Retinal pigment epithelial cell (primary cell): ENCODE results near the gene ARL4A.
"Not testable (repeated sequence)": the region's sequence is repeated elsewhere in the genome, so short reads cannot be mapped to it uniquely, and the experiment has no call there.

Source experiments
- DNase-seq: peaks from one replicate; pipeline ENCODE4 v3.0.0-alpha.2; 2010; ENCODE audit warnings: low read depth
- H3K4me3 ChIP-seq: 2 replicates; pipeline ENCODE4 v1.5.1; 2011; ENCODE audit warnings: mild to moderate bottlenecking, low read length, control low read depth, moderate library complexity
- CTCF ChIP-seq: conservative IDR thresholded peaks from 2 replicates; pipeline ENCODE4 v1.5.1; 2011; ENCODE audit warnings: low read depth, low read length, control low read depth, inconsistent platforms

Gene ARL4A

GRCh38 chr7:12670743-12671520 lies 16.5 kb upstream of the ARL4A start:
- no peak for TF ChIP-seq CTCF
- no peak overlapping the region for H3K4me3 ChIP-seq
- DNase-seq = no peak

GRCh38 chr7:12673436-12673835 lies 14.0 kb upstream of the ARL4A start:
- not testable (repeated sequence) for DNase-seq, H3K4me3 ChIP-seq

GRCh38 chr7:12674053-12674452 lies 13.4 kb upstream of the ARL4A start:
- no peak for DNase-seq
- TF ChIP-seq CTCF = no peak
- no peak overlapping the region for H3K4me3 ChIP-seq

- TF ChIP-seq CTCF = peak; percentile 41
Measured at GRCh38 chr7:12674861-12675260, 12.6 kb upstream of the ARL4A start.

GRCh38 chr7:12683678-12684585 lies 3.5 kb upstream of the ARL4A start:
- no peak overlapping the region for H3K4me3 ChIP-seq
- DNase-seq = no peak
- TF ChIP-seq CTCF = peak; percentile 34

More at GRCh38 chr7:12674861-12675260, 12.6 kb upstream of the ARL4A start:
- H3K4me3 ChIP-seq = no peak overlapping the region
- no peak for DNase-seq

GRCh38 chr7:12684733-12685132 lies 2.7 kb upstream of the ARL4A start:
- no peak for TF ChIP-seq CTCF
- DNase-seq = no peak
- no peak overlapping the region for H3K4me3 ChIP-seq

GRCh38 chr7:12685550-12685949 lies 1.9 kb upstream of the ARL4A start:
- peak overlapping the region; percentile 86 for H3K4me3 ChIP-seq
- peak; percentile 74 for TF ChIP-seq CTCF
- DNase-seq = peak; percentile 48
